Stimulated activated CD8-positive, alpha-beta memory T cell treated with anti-CD3 and anti-CD28 coated beads, Interleukin-12 subunit alpha, Interleukin-12 subunit beta, amount 100 ng/mL, for 24 hours (primary cell): ENCODE measurements around the gene INSYN1.

Experiments
- DNase-seq: peaks from one replicate; pipeline ENCODE4 v3.0.0-alpha.2; 2020; ENCODE audit errors: extremely low read depth

INSYN1 gene

GRCh38 chr15:73777741-73778140 lies 24.6 kb upstream of the INSYN1 start:
- DNase-seq: no peak

- no peak for DNase-seq
These were observed 20.3 kb upstream of the INSYN1 start for GRCh38 chr15:73773428-73773827.

- DNase-seq: no peak
These were observed 18.4 kb upstream of the INSYN1 start for GRCh38 chr15:73771385-73772045.

- DNase-seq: no peak
These were observed 16.9 kb upstream of the INSYN1 start for GRCh38 chr15:73770050-73770449.

DNA sequence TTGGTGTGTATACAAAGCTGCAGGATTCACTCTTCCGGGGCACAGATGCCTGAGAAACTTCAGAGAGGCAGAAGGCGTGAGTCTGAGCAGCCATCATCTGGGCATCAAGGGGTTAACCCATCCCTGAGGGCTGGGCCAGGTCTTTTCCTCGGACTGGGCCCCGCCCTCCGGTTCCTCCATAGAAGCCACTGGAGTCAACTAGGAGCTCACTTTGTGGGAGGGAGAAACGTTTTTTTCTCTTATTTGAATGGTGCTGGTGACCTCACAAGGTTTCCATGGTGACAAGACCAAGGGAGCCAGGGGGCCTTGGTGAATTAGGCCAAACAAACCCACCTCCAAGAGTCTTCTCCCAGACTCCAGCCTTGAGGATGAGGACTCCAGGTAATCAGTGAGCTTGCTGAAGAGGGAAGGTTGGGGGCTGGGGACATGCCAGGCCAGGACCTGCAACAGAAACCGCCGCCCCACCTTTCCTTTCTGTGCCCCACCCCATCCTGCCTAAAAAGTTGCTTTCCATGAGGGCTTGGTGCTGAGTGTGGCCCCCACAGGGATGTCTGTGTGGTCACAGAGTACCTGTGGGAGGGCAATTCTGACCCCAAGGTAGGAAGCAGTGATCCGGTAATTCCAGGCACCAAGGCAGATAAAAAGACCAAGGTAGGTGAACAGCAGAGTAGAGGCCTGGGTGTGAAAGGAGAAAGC lies 14.8 kb upstream of the INSYN1 start:
- DNase-seq: no peak

GRCh38 chr15:73766598-73766997 lies 13.4 kb upstream of the INSYN1 start:
- DNase-seq: no peak

- DNase-seq: no peak
These were observed 12.6 kb upstream of the INSYN1 start for GRCh38 chr15:73765778-73766177.

DNA sequence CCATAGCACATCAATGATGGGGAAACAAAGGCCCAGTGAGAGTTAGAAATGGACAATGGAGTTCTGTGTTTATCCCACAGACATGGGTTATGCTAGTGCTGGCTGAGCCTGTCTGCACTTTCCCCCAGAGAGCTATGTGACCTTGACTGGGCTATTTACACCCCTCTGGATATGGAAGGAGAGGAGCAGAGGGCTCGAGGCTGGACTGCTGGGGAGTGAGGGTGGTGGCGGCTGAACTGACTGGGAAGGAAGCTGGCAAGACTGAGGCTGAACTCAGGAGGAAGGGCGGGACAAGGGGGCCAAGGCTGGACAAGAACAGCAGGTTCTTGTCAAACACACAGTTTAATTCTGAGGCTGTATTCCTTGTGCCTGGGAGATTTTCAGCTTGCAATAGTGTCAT lies 10.8 kb upstream of the INSYN1 start:
- no peak for DNase-seq

- DNase-seq: no peak
These were observed 7.5 kb upstream of the INSYN1 start for GRCh38 chr15:73760330-73761329.

- DNase-seq: no peak
These were observed 5.3 kb upstream of the INSYN1 start for GRCh38 chr15:73758461-73758860.

DNA sequence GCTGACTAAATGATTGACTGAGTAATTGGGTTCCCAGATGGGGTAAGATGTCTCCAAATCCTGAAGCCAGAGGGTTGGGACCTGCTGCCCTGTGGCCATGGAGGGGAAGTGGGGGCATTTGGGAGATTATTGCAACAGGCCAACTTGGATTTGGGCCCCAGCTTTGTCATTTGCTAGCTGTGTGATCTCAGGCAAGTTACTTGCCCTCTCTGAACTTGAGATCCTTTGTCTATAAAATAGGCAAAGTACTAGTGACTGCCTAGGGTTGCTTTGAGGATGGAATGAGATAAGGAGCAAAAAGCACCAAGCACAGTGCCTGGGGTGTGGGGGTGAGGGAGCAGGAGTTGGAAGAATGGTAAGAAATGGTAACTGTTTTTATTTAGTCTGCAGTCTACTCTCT lies 4.4 kb upstream of the INSYN1 start:
- DNase-seq: no peak

GRCh38 chr15:73756947-73757513 lies 3.9 kb upstream of the INSYN1 start:
- DNase-seq: no peak

- no peak for DNase-seq
These were observed 3.2 kb upstream of the INSYN1 start for GRCh38 chr15:73756390-73756789.

- DNase-seq: no peak
These were observed 2.8 kb upstream of the INSYN1 start for GRCh38 chr15:73755946-73756345.

DNA sequence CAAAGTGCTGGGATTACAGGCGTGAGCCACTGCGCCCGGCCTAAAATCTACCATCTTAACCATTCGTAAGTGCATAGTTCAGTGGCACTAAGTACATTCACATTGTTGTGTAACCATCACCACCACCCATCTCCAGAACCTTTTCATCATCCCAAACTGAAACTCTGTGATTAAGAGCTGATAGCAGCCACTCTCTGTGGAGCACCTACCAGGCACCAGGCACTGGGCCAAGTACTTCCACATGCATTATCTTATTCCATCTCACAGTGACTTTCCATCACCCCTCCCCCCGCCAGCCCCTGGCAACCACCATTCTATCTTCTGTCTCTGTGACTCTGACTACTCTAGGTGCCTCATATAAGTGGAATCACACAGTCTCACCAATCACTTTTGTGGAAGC lies 2.3 kb upstream of the INSYN1 start:
- DNase-seq: no peak

DNA sequence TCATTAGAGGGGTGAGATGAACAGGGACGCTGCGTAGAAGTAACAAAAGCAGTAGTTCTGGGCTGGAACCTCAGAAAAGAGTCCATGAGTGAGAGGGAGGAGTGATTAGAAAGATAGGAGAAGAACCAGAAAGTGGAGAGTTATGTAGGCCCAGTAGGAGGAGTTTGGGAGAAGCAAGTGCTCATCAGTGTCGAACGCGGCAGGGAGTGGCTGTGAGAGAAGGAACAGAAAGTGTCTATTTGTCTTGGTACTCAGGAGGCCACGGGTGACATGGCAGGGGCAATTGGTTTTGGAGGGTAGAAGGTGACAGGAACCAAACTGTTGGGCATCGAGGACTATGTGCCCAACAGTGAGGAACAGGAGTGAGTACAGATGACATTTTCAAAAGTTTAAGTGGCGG lies 1.3 kb upstream of the INSYN1 start:
- no peak for DNase-seq

- no peak for DNase-seq
These were observed 351 bp downstream of the INSYN1 start for GRCh38 chr15:73752806-73753193.

DNA sequence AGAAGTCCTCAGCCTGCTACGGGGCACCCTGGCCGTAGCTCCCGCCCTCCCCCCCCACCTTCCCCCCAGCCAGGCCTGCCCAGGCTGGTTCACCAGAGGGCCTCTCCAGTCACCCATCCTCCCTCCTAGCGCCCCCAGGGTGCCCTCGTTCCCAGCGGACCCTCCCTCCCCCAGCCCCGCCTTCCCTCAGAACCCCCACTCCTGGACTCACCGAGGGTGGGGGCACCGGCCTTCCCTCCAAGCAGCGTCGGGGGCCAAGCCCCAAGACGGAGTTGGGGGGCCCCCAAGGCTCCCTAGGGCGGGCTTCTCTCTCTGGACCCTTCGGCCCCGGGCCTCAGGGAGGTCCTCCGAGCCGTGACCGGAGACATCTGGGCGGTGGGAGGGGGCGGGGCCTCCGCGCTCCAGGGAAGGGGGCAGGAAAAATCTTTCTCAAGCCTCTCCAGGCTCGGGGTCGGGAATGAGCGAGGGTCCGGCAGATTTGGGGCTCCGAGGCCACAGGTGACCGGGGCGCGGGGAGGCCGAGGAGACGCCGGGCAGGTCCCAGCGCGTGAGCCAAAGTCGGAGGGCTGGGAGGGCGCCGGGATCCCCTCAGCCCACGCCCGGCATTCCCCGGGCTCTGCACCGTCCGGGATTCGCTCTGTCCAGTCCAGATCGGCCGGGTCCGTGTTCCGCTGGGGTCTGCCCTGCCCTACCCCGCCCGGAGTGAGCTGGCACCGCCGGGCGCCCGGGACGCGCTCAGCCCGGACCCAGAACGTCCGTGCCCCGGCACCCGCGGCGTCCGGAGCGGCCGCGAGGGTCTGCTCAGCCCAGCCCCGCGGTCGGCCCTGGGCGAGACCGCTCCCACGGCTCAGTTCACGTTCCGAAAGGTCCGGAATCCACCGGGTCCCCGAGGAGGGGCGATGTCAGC lies 999 bp downstream of the INSYN1 start:
- DNase-seq: no peak

DNA sequence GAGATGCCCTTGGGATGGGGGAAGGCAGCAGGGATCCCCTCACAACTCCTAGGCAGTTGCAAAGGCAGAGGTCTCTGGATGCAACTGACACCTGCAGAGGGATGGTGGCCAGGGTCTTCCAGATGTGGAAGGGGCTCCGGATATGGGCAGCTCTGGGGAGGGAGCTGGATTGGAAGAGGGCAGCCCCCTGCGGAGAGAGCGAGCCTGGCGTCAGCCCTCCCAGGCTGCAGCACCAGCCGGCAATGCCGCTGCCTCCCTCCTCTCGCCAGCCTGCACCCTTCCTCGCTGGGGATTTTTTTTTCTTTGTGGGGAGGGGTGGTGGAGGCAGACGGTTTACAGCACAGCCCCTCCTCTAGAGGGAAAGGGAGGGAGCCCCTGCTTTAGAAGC lies 1.6 kb downstream of the INSYN1 start:
- no peak for DNase-seq

DNA sequence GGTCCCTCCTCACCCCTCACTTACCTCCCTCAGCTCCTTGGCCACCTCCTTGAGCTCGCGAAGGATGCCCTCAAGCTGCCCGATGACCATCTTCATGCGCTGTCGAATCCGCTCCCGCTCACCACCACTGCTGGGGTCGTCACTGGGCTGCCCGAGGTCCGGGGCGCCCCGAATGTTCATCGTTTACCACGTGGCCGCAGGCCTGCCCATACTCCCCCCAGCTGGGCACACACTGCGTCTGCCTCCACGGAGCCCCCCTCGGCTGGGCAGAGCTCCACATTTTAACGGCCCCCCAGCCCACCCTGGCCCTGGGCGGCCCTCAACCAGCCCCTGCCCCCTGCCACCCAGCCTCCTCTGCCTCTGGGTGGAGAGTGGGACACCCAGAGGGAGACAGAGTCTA lies 2.2 kb downstream of the INSYN1 start:
- DNase-seq: no peak

DNA sequence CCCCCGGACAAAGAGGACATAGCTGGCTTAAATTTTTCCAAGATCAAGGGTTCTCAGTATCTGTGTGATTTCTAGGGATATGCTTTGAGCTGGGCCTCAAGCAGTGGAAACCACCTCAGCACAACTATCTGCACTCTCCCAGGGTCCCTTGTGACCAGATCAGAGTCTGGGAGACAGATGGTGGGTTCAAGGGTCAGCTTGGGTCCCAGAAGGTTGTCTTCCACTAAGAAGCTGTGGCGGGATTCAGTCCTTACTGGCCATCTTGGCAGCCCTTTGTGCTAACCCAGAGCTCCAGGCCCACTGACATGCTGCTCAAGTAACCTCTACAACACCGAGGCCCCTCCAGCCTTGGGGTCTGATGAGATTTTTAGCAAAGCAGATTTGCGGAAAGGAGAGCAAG lies 2.7 kb downstream of the INSYN1 start:
- DNase-seq: no peak
